Esophagus squamous epithelium (tissue), 5 donors: ENCODE measurements around the gene MYO3B. TPM values are rescaled to one million over a fixed set of nuclear protein-coding genes. Genes with fewer than 3 reads are reported as not detected.

Experiments used
- DNase-seq: peaks from one replicate; lab custom pipeline; 2025; lab: John Stamatoyannopoulos, UW
- H3K27ac ChIP-seq, 4 donors: fragments of 200-600 bp; sonication (generic); one replicate each; pipeline ENCODE4 v1.5.1; 2016 to 2019; ENCODE audit warnings: mild to moderate bottlenecking in 1 of 4
- H3K27me3 ChIP-seq, 4 donors: fragments of 200-600 bp; sonication (generic); 1 replicate in 3 of 4; 2 replicates in 1 of 4; pipeline versions ENCODE4 v1.5.1 to v1.6.0; 2017 to 2021; ENCODE audit warnings: antibody characterized with exemption in 1 of 4
- H3K36me3 ChIP-seq, 3 donors: fragments of 200-600 bp; sonication (generic); one replicate each; pipeline ENCODE4 v1.5.1; 2016 to 2019
- H3K4me1 ChIP-seq, 3 donors: fragments of 200-600 bp; sonication (generic); one replicate each; pipeline ENCODE4 v1.5.1; 2017 to 2019
- H3K4me3 ChIP-seq, 4 donors: fragments of 200-600 bp; sonication (generic); 1 replicate in 3 of 4; 2 replicates in 1 of 4; pipeline ENCODE4 v1.5.1; 2016 to 2019; ENCODE audit warnings: mild to moderate bottlenecking in 2 of 4, moderate library complexity in 1 of 4
- H3K9me3 ChIP-seq, 3 donors: fragments of 200-600 bp; sonication (generic); one replicate each; pipeline ENCODE4 v1.5.1; 2016 to 2019
- CTCF ChIP-seq, 6 experiments: fragments of 450-650 bp in 4 of 6; fragments of 200-600 bp in 2 of 6; sonication (generic) in 2 of 6; IDR thresholded peaks; one replicate each; pipeline ENCODE4 v1.5.1; 2016 to 2019; ENCODE audit warnings: antibody characterized with exemption in 6 of 6, mild to moderate bottlenecking in 4 of 6, moderate library complexity in 4 of 6
- POLR2A ChIP-seq, 4 donors: fragments of 450-650 bp; IDR thresholded peaks; one replicate each; pipeline ENCODE4 v1.6.1; 2017; ENCODE audit warnings: antibody characterized with exemption in 4 of 4, mild to moderate bottlenecking in 4 of 4, moderate library complexity in 3 of 4
- WGBS, 2 donors: methylation state at CpG; one replicate each; pipeline ENCODE4 v1.1.5; 2018; 5-methylcytosine and 5-hydroxymethylcytosine counted together
- intact Hi-C: fragments of 100-400 bp; cut with DNase I; formaldehyde crosslinking; loops from one replicate; pipeline ENCODE4 v1.15.0; 2022
- total RNA-seq, 4 donors: library from RNA; depleted of rRNA; stranded (reverse); fragments of >200 nt; gene quantifications; one replicate each; pipeline ENCODE4 v1.1.0, GENCODE V29; 2016
- donor health status: DM: yes; HTN: yes; CAD: no.

MYO3B gene
- total RNA-seq, 4 donors from 2014 or later, result 0.15 to 0.38 (median 0.18) TPM

DNA sequence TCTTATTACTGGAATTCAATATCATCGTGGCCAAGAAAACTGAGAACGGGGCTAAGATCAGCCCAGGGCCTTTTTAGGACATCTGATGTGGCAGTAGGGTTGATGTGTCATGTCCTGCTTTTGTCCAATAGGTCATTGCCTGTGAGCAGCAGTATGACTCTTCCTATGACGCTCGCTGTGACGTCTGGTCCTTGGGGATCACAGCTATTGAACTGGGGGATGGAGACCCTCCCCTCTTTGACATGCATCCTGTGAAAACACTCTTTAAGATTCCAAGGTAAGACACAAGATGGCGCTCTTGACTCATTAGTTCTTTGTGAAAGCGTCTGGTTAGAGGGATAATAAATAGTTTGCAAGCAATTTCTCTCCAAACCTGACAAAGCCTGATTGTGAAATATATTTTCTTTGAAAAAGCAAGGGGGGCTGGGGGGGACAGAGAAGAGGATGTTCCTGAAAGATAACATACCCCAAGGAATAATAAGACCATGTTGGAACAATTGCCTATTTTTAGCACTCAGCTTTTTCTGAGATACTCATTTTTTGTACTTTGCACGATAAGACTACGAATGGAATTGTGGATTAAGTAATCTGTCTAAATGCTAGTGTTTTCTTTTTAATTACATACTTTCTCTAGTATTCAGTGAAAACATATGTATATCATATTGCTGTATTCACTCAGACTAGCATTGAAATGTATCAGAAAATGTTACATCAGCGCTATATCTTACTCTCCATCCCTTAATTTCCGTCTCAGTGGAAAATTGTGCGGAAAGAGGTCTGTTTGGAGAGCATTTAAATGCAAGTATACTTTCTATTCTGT lies 58.1 kb downstream of the MYO3B start:
- TF ChIP-seq POLR2A (IDR thresholded peaks at IDR 0.05) (no peak), CTCF (IDR thresholded peaks at IDR 0.05) (peak in 5 of 6 experiments; percentile 21 to 51 (median 34))
- intact Hi-C loops, result loop anchor here (10.0 kb wide), 1 partner anchor 579 kb away; the partner anchor contains the start of gene GAD1
- DNase-seq, result no peak
- Histone ChIP-seq H3K36me3 (no peaks in the 10 kb centered on the region), H3K9me3 (no peaks in the 10 kb centered on the region), H3K27ac (no peak overlapping the region), H3K4me1 (peaks cover 0 to 4% (median 0%) of the 10 kb centered on the region in 3 donors), H3K27me3 (no peaks in the 10 kb centered on the region), H3K4me3 (no peak overlapping the region)
- WGBS, 2 donors, result 54% methylated on average over 12 of the region's 12 CpGs

GRCh38 chr2:170236680-170237047 lies 58.7 kb downstream of the MYO3B start:
- WGBS, 2 donors, result 91 to 95% methylated on average over 2 of the region's 2 CpGs
- H3K4me3 ChIP-seq, result no peak overlapping the region
- no peaks in the 10 kb centered on the region for H3K9me3 ChIP-seq
- H3K36me3 ChIP-seq, result no peaks in the 10 kb centered on the region
- no peak for DNase-seq
- no peak for TF ChIP-seq POLR2A (IDR thresholded peaks at IDR 0.05)
- TF ChIP-seq CTCF (IDR thresholded peaks at IDR 0.05), result no peak
- H3K27me3 ChIP-seq, result no peaks in the 10 kb centered on the region
- no peak overlapping the region for H3K27ac ChIP-seq
- peaks cover 0 to 4% (median 0%) of the 10 kb centered on the region in 3 donors for H3K4me1 ChIP-seq
- intact Hi-C loops, result loop anchor here (10.0 kb wide), 1 partner anchor 578 kb away; the partner anchor contains the start of gene GAD1

DNA sequence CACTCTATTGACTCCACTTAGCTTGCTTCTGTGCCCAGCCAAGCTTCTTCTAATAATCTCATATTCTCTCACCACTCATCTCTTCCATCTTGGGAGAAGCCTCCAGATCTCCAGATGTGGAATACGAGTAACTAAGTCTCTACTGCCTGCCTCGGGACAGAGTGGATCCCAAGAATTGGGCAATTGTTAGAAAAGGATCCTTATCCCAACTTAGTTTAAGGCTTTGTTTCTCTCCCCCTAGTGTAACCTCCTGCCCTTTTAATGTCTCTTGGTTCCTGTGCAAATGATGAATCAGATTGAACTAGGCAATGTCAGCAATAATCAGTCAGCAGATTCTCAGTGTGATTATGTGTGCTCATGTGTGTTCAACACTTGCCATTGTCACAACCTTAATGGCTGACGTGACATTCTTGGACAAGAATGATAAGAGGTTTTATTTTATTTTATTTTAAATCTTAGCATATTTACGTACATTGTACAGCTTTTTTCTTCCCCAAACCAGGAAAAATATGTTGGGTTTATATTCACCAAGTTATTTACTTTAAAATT lies 59.7 kb downstream of the MYO3B start:
- Histone ChIP-seq H3K4me3 (no peak overlapping the region), H3K27me3 (no peaks in the 10 kb centered on the region), H3K4me1 (peaks cover 0 to 4% (median 0%) of the 10 kb centered on the region in 3 donors), H3K27ac (no peak overlapping the region), H3K36me3 (no peaks in the 10 kb centered on the region), H3K9me3 (no peaks in the 10 kb centered on the region)
- TF ChIP-seq CTCF (IDR thresholded peaks at IDR 0.05) (no peak), POLR2A (IDR thresholded peaks at IDR 0.05) (no peak)
- WGBS, 2 donors, result 53 to 79% methylated on average over 4 of the region's 4 CpGs
- no peak for DNase-seq
- intact Hi-C loops, result loop anchor here (10.0 kb wide), 1 partner anchor 577 kb away; the partner anchor contains the start of gene GAD1

- H3K27me3 ChIP-seq, result no peaks in the 10 kb centered on the region
- TF ChIP-seq CTCF (IDR thresholded peaks at IDR 0.05) (no peak), POLR2A (IDR thresholded peaks at IDR 0.05) (no peak)
- DNase-seq, result no peak
- intact Hi-C loops, result loop anchor here (10.0 kb wide), 1 partner anchor 576 kb away; the partner anchor contains the start of gene GAD1
- no peak overlapping the region for H3K4me3 ChIP-seq
- H3K36me3 ChIP-seq, result no peaks in the 10 kb centered on the region
- no peak overlapping the region for H3K27ac ChIP-seq
- no peaks in the 10 kb centered on the region for H3K9me3 ChIP-seq
- 39 to 70% methylated on average over 4 of the region's 4 CpGs for WGBS, 2 donors
- peaks cover 0 to 4% (median 0%) of the 10 kb centered on the region in 3 donors for H3K4me1 ChIP-seq
Observed at GRCh38 chr2:170238776-170239175, 60.8 kb downstream of the MYO3B start.

GRCh38 chr2:170240629-170241028 lies 62.7 kb downstream of the MYO3B start:
- Histone ChIP-seq H3K27me3 (no peaks in the 10 kb centered on the region), H3K9me3 (no peaks in the 10 kb centered on the region), H3K4me1 (peaks cover 0 to 4% (median 0%) of the 10 kb centered on the region in 3 donors), H3K36me3 (no peaks in the 10 kb centered on the region), H3K4me3 (no peak overlapping the region), H3K27ac (no peak overlapping the region)
- 79 to 81% methylated on average over 2 of the region's 2 CpGs for WGBS, 2 donors
- TF ChIP-seq CTCF (IDR thresholded peaks at IDR 0.05) (no peak), POLR2A (IDR thresholded peaks at IDR 0.05) (no peak)
- DNase-seq, result no peak
- intact Hi-C loops, result no loop called here
